ENCODE measurements around the gene C9orf72. TPM values are rescaled to one million over a fixed set of nuclear protein-coding genes. Genes with fewer than 3 reads are reported as not detected.

Gene C9orf72
- total and polyA plus RNA-seq, 2 of the 13 experiments (the other 11 are each of a cell fraction or from before 2014, with no cell fraction given): 3.1 to 5.9 TPM

DNA sequence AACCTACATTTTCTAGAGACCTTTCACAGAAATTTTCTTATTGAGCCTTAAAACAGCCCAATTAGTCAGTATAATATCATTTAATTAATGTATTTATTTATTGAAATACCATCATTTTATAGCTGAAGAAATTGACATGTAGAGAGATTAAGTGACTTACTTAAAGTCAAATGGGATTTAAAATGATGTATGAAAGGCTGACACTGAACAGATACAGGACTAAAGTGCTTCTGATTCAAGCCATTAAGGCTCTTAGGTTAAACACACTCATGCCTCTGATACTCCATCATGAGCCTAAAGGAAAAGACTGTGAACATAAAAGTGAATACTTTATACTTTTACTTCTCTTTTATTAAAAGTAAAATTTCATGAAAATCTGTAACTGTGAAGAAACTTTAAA, 12.8 kb downstream of the C9orf72 start:
- BruUV-seq (replicated peaks): no TSS peak
- ChIA-PET POLR2A (no interaction called here), CTCF (ENCODE audit: low intra/inter-chr PET ratio, low total read pairs) (no interaction called here)
- H3K9ac ChIP-seq (ENCODE audit: insufficient read depth, low read depth, low read length): no peak overlapping the region
- no peaks in the 10 kb centered on the region for H3K79me2 ChIP-seq (ENCODE audit: insufficient read depth, low read length)
- no peaks in the 10 kb centered on the region for H4K20me1 ChIP-seq (ENCODE audit: insufficient read depth, low read length)
- H3K27me3 ChIP-seq (ENCODE audit: control insufficient read depth in 1 of 2, insufficient read depth in 2 of 2, low read length in 2 of 2): no peaks in the 10 kb centered on the region
- H3K9me3 ChIP-seq (ENCODE audit: low read length): no peaks in the 10 kb centered on the region
- H2AFZ ChIP-seq (ENCODE audit: low read length): no peak overlapping the region
- ATAC-seq: no peak
- no peak overlapping the region for H3K4me3 ChIP-seq (replicated peaks in 1 of 3; ENCODE audit: insufficient read depth in 1 of 3, low read depth in 2 of 3, low read length in 3 of 3)
- H3K4me2 ChIP-seq (ENCODE audit: low read depth, low read length): no peak overlapping the region
- H3K36me3 ChIP-seq (replicated peaks in 1 of 2; ENCODE audit: control insufficient read depth in 1 of 2, insufficient read depth in 2 of 2, low read length in 2 of 2): peaks cover 0 to 6% of the 10 kb centered on the region in 2 experiments; a peak in 1 of 5 replicates
- H3K27ac ChIP-seq (ENCODE audit: extremely low read length, insufficient read depth, low read length): no peak overlapping the region
- DNase-seq (ENCODE audit: low spot score): no peak
- FAIRE-seq: no peak
- intact Hi-C loops (cut with micrococcal nuclease; ENCODE audit: unreplicated experiment): no loop called here
- in situ Hi-C loops (cut with HindIII; ENCODE audit: extremely low pct_ligation_motif_present, low pct_unique_long_range_greater_than_20kb): no loop called here
- TF ChIP-seq, protein P1, sequence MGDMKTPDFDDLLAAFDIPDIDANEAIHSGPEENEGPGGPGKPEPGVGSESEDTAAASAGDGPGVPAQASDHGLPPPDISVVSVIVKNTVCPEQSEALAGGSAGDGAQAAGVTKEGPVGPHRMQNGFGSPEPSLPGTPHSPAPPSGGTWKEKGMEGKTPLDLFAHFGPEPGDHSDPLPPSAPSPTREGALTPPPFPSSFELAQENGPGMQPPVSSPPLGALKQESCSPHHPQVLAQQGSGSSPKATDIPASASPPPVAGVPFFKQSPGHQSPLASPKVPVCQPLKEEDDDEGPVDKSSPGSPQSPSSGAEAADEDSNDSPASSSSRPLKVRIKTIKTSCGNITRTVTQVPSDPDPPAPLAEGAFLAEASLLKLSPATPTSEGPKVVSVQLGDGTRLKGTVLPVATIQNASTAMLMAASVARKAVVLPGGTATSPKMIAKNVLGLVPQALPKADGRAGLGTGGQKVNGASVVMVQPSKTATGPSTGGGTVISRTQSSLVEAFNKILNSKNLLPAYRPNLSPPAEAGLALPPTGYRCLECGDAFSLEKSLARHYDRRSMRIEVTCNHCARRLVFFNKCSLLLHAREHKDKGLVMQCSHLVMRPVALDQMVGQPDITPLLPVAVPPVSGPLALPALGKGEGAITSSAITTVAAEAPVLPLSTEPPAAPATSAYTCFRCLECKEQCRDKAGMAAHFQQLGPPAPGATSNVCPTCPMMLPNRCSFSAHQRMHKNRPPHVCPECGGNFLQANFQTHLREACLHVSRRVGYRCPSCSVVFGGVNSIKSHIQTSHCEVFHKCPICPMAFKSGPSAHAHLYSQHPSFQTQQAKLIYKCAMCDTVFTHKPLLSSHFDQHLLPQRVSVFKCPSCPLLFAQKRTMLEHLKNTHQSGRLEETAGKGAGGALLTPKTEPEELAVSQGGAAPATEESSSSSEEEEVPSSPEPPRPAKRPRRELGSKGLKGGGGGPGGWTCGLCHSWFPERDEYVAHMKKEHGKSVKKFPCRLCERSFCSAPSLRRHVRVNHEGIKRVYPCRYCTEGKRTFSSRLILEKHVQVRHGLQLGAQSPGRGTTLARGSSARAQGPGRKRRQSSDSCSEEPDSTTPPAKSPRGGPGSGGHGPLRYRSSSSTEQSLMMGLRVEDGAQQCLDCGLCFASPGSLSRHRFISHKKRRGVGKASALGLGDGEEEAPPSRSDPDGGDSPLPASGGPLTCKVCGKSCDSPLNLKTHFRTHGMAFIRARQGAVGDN (CRISPR knock-in tag; IDR thresholded peaks at IDR 0.05): no peak
- TF ChIP-seq PCBP2 (optimal IDR thresholded peaks at IDR 0.05; ENCODE audit: low read depth, low read length, poor library complexity, severe bottlenecking): no peak
- no peak for TF ChIP-seq ZNF225 (CRISPR knock-in tag; IDR thresholded peaks at IDR 0.05)
- TF ChIP-seq ONECUT2 (CRISPR knock-in tag; IDR thresholded peaks at IDR 0.05): no peak
- no peak for TF ChIP-seq DMAP1 (CRISPR knock-in tag; IDR thresholded peaks at IDR 0.05)
- no peak for TF ChIP-seq ZNF367 (CRISPR knock-in tag; IDR thresholded peaks at IDR 0.05; ENCODE audit: borderline replicate concordance)
- TF ChIP-seq, protein P2, sequence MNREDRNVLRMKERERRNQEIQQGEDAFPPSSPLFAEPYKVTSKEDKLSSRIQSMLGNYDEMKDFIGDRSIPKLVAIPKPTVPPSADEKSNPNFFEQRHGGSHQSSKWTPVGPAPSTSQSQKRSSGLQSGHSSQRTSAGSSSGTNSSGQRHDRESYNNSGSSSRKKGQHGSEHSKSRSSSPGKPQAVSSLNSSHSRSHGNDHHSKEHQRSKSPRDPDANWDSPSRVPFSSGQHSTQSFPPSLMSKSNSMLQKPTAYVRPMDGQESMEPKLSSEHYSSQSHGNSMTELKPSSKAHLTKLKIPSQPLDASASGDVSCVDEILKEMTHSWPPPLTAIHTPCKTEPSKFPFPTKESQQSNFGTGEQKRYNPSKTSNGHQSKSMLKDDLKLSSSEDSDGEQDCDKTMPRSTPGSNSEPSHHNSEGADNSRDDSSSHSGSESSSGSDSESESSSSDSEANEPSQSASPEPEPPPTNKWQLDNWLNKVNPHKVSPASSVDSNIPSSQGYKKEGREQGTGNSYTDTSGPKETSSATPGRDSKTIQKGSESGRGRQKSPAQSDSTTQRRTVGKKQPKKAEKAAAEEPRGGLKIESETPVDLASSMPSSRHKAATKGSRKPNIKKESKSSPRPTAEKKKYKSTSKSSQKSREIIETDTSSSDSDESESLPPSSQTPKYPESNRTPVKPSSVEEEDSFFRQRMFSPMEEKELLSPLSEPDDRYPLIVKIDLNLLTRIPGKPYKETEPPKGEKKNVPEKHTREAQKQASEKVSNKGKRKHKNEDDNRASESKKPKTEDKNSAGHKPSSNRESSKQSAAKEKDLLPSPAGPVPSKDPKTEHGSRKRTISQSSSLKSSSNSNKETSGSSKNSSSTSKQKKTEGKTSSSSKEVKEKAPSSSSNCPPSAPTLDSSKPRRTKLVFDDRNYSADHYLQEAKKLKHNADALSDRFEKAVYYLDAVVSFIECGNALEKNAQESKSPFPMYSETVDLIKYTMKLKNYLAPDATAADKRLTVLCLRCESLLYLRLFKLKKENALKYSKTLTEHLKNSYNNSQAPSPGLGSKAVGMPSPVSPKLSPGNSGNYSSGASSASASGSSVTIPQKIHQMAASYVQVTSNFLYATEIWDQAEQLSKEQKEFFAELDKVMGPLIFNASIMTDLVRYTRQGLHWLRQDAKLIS (CRISPR knock-in tag; IDR thresholded peaks at IDR 0.05): no peak
- TF ChIP-seq ZNF431 (CRISPR knock-in tag; IDR thresholded peaks at IDR 0.05; ENCODE audit: borderline replicate concordance, low read depth): no peak
- TF ChIP-seq EHMT2 (IDR thresholded peaks at IDR 0.05; ENCODE audit: borderline replicate concordance, low read depth, low read length): no peak
- H3K4me1 ChIP-seq (ENCODE audit: insufficient read depth, low read length): peaks cover 3% of the 10 kb centered on the region

All from HepG2 (cell line).